HG03045 (cell line): ENCODE measurements around the gene FAM161B.
"Not testable (repeated sequence)": the region's sequence is repeated elsewhere in the genome, so short reads cannot be mapped to it uniquely, and the experiment has no call there.

Source experiments
- ATAC-seq: cut with Tn5 transposase; IDR thresholded peaks from one replicate; pipeline ENCODE4 v1.9.1; 2021; ENCODE audit warnings: mild to moderate bottlenecking, moderate library complexity; ENCODE audit not compliant: unreplicated experiment

Gene FAM161B

GRCh38 chr14:73949752-73950734 lies at the start of gene FAM161B, which contains the start of gene COQ6:
TSS of gene FAM161B (minus strand) at chr14:73950094. CDS start at chr14:73950026, 68 bp downstream.
TSS of gene COQ6 (plus strand) at chr14:73950302. CDS start at chr14:73950333, 31 bp downstream.
- peak; percentile 88 for ATAC-seq

GRCh38 chr14:73998726-73999125 lies 48.8 kb upstream of the FAM161B start:
- no peak for ATAC-seq

- no peak for ATAC-seq
Measured at GRCh38 chr14:73997944-73998447, 48.1 kb upstream of the FAM161B start.

- no peak for ATAC-seq
Measured at GRCh38 chr14:73997108-73997943, 47.4 kb upstream of the FAM161B start.

- no peak for ATAC-seq
Measured at GRCh38 chr14:73996731-73997107, 46.8 kb upstream of the FAM161B start.

- no peak for ATAC-seq
Measured at GRCh38 chr14:73995977-73996378, 46.1 kb upstream of the FAM161B start.

GRCh38 chr14:73994926-73995325 lies 45.0 kb upstream of the FAM161B start:
- not testable (repeated sequence) for ATAC-seq

GRCh38 chr14:73991092-73991491 lies 41.2 kb upstream of the FAM161B start:
- no peak for ATAC-seq

GRCh38 chr14:73988656-73989055 lies 38.8 kb upstream of the FAM161B start:
- not testable (repeated sequence) for ATAC-seq

GRCh38 chr14:73988065-73988464 lies 38.2 kb upstream of the FAM161B start:
- ATAC-seq, result no peak

- no peak for ATAC-seq
Measured at GRCh38 chr14:73977896-73978295, 28.0 kb upstream of the FAM161B start.

- no peak for ATAC-seq
Measured at GRCh38 chr14:73976125-73976524, 26.2 kb upstream of the FAM161B start.

GRCh38 chr14:73973497-73973896 lies 23.6 kb upstream of the FAM161B start:
- no peak for ATAC-seq

- ATAC-seq, result no peak
Measured at GRCh38 chr14:73968885-73969284, 19.0 kb upstream of the FAM161B start.

- ATAC-seq, result no peak
Measured at GRCh38 chr14:73965216-73965615, 15.3 kb upstream of the FAM161B start.

- ATAC-seq, result no peak
Measured at GRCh38 chr14:73961192-73961591, 11.3 kb upstream of the FAM161B start.

- no peak for ATAC-seq
Measured at GRCh38 chr14:73958591-73958990, 8.7 kb upstream of the FAM161B start.

- ATAC-seq, result no peak
Measured at GRCh38 chr14:73955674-73956073, 5.8 kb upstream of the FAM161B start.

GRCh38 chr14:73953731-73954130 lies 3.8 kb upstream of the FAM161B start:
- no peak for ATAC-seq

- ATAC-seq, result no peak
Measured at GRCh38 chr14:73945159-73945670, 4.7 kb downstream of the FAM161B start.
